WERI-Rb-1 (cell line): ENCODE results near the gene TNFRSF9.
"Not testable (repeated sequence)": the region's sequence is repeated elsewhere in the genome, so short reads cannot be mapped to it uniquely, and the experiment has no call there.

Experiments used
- DNase-seq: peaks from one replicate; pipeline ENCODE4 v3.0.0-alpha.2; 2020
- H3K27ac ChIP-seq: fragments of 250-450 bp; sonication (Bioruptor Pico); 2 replicates; pipeline ENCODE4 v1.5.1; 2020; ENCODE audit warnings: mild to moderate bottlenecking, moderate library complexity
- H3K27me3 ChIP-seq: fragments of 250-450 bp; sonication (Bioruptor Pico); 2 replicates; pipeline ENCODE4 v1.5.1; 2021; ENCODE audit warnings: mild to moderate bottlenecking, low read depth, moderate library complexity; ENCODE audit not compliant: insufficient read depth, severe bottlenecking
- H3K36me3 ChIP-seq: fragments of 250-450 bp; sonication (Bioruptor Pico); 2 replicates; pipeline ENCODE4 v1.5.1; 2020; ENCODE audit warnings: mild to moderate bottlenecking, moderate library complexity
- H3K4me3 ChIP-seq: 2 replicates; pipeline ENCODE4 v1.5.1; 2011; ENCODE audit warnings: low read depth, mild to moderate bottlenecking, control low read depth, low read length
- H3K9me3 ChIP-seq: fragments of 250-450 bp; sonication (Bioruptor Pico); 2 replicates; pipeline ENCODE4 v1.5.1; 2021; ENCODE audit warnings: mild to moderate bottlenecking, moderate library complexity; ENCODE audit not compliant: severe bottlenecking
- CTCF ChIP-seq: IDR thresholded peaks from 2 replicates; pipeline ENCODE4 v1.5.1; 2011; ENCODE audit warnings: low read depth, mild to moderate bottlenecking, control low read depth, inconsistent platforms, low read length

The TNFRSF9 gene

DNA sequence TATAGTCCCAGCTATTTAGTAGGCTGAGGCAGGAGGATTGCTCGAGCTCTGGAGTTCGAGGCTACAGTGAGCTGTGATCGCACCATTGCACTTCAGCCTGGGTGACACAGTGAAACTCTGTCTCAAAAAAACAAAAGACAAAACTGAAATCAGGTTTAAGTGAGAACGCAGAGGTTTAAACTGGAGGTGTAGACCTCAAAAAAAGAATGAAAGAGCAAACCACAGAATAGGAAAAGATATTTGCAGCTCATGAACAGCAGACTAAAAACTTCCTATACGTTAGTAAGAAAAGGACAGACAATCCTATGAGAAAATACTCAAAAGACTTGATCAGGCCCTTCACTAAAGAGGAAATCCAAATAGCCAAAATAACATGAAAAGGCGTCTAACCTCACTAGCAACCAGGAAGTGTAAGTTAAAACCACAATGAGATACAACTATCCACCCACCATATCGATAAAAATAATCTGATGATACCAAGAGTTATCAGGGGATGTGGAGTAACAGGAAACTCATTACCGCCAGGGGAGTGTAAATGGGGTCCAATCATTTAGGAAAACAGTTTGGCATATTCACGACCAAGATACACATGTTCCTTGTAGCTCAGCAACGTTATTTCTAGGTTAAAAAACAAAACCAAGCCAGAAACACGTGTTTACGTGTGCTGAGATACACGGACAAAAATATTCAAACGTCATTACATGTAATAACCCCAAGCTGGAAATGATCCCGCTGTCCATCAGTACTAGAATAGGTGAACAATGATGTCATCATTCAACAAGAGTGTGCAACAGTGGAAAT lies 9.8 kb downstream of the TNFRSF9 start:
- Histone ChIP-seq H3K27me3 (no peaks in the 10 kb centered on the region), H3K27ac (no peak overlapping the region), H3K9me3 (no peaks in the 10 kb centered on the region), H3K36me3 (no peaks in the 10 kb centered on the region), H3K4me3 (no peak overlapping the region)
- DNase-seq = no peak
- no peak for TF ChIP-seq CTCF

GRCh38 chr1:7929637-7930036 lies 11.0 kb downstream of the TNFRSF9 start:
- Histone ChIP-seq H3K4me3 (no peak overlapping the region), H3K27me3 (no peaks in the 10 kb centered on the region), H3K36me3 (no peaks in the 10 kb centered on the region), H3K9me3 (no peaks in the 10 kb centered on the region), H3K27ac (no peak overlapping the region)
- TF ChIP-seq CTCF = no peak
- no peak for DNase-seq

DNA sequence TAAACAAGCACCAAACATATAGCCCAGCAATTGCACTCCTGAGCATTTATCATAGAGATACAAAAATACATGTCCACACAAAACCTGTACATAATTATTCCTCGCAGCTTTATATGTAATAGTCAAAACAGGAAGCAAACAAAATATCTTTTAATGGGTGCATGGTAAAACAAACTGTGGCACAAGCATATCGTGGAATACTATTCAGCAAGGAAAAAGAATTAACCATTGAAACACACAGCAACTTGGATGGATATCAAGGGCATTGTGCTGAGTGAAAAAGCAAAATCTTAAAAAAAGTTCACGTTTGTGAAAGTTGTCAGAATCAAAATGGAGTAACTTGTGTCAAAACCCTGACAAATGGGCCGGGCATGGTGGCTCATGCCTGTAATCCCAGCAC lies 12.4 kb downstream of the TNFRSF9 start:
- no peaks in the 10 kb centered on the region for H3K9me3 ChIP-seq
- H3K4me3 ChIP-seq = no peak overlapping the region
- no peak for TF ChIP-seq CTCF
- no peak for DNase-seq
- H3K36me3 ChIP-seq = no peaks in the 10 kb centered on the region
- no peaks in the 10 kb centered on the region for H3K27me3 ChIP-seq
- no peak overlapping the region for H3K27ac ChIP-seq

GRCh38 chr1:7927061-7927460 lies 13.6 kb downstream of the TNFRSF9 start:
- not testable (repeated sequence) for H3K27ac ChIP-seq, H3K27me3 ChIP-seq, H3K9me3 ChIP-seq, H3K36me3 ChIP-seq, DNase-seq, H3K4me3 ChIP-seq

DNA sequence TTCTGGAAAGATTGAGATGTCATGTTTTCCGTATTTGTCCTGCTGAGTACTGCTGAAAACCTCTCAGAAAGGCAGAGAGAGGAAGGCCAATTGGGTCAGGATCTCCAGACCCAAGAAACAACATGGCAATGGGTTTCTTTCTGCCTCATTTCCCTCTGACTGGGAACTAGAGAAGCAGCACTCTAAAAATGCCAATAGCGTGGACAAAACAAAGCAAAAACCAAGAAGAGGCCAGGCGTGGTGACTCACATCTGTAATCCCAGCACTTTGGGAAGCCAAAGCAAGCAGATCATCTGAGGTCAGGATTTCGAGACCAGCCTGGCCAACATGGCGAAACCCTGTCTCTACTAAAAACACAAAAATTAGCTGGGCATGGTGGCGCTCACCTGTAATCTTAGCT lies 18.3 kb downstream of the TNFRSF9 start:
- Histone ChIP-seq H3K9me3 (no peaks in the 10 kb centered on the region), H3K27ac (no peak overlapping the region), H3K36me3 (no peaks in the 10 kb centered on the region), H3K4me3 (no peak overlapping the region), H3K27me3 (no peaks in the 10 kb centered on the region)
- TF ChIP-seq CTCF = no peak
- no peak for DNase-seq

DNA sequence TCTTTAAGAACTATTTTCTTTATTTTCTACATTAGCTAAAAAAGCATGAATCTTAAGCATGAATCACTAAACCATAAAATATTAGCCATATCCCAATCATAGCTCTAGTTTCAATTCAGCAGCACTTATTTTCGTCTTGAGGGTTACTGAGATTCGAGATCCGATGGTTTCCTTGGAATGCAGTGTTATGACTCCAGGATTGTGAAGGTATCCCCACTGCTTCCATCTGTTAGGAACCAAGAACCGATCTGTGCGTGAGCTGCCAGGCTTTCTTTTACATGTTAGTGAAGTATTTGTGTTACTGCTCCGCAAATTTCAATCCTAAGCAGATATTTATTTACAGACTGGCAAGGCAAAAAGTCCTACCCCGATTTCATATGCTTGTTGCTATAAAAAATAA lies 18.8 kb downstream of the TNFRSF9 start:
- no peak overlapping the region for H3K4me3 ChIP-seq
- H3K36me3 ChIP-seq = no peaks in the 10 kb centered on the region
- no peak overlapping the region for H3K27ac ChIP-seq
- no peaks in the 10 kb centered on the region for H3K27me3 ChIP-seq
- no peak for DNase-seq
- no peaks in the 10 kb centered on the region for H3K9me3 ChIP-seq
- no peak for TF ChIP-seq CTCF
